Uterus (tissue), 2 donors: ENCODE results near the gene FBXO5.
"Not testable (repeated sequence)": the region's sequence is repeated elsewhere in the genome, so short reads cannot be mapped to it uniquely, and the experiment has no call there.

Experiments
- CTCF ChIP-seq, 4 experiments: fragments of 200-600 bp in 2 of 4; fragments of 450-650 bp in 2 of 4; sonication (generic) in 2 of 4; IDR thresholded peaks; one replicate each; pipeline ENCODE4 v1.5.1; 2016 to 2019; ENCODE audit warnings: antibody characterized with exemption in 4 of 4, mild to moderate bottlenecking in 2 of 4, moderate library complexity in 1 of 4
- POLR2A ChIP-seq, 2 donors: fragments of 450-650 bp; IDR thresholded peaks; one replicate each; pipeline ENCODE4 v1.6.1; 2016; ENCODE audit warnings: antibody characterized with exemption in 2 of 2, mild to moderate bottlenecking in 1 of 2, moderate library complexity in 1 of 2

DNA sequence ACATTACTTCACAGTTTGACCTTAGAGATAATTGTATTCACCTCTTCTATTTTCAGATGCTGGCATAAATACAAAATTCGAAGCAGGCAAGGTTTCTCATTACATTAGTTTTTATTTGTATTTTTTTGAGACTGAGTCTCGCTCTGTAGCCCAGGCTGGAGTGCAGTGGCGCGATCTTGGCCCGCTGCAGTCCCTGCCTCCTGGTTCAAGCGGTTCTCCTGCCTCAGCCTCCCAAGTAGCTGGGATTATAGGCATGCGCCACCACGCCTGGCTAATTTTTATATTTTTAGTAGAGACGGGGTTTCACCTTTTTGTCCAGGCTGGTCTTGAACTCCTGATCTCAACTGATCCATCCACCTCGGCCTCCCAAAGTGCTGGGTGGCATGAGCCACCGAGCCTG lies 2.5 kb upstream of the FBXO5 start:
- TF ChIP-seq POLR2A, CTCF (IDR thresholded peaks at IDR 0.05): not testable (repeated sequence)
